HepG2 (cell line): Measurements from ENCODE around the gene TMEM233. TPM values are rescaled to one million over a fixed set of nuclear protein-coding genes. Genes with fewer than 3 reads are reported as not detected.
A peak's percentile ranks its signal among the peaks of the same experiment; 100 is the strongest.

Experiments
- ARNT ChIP-seq: fragments of 450-650 bp; IDR thresholded peaks from 2 replicates; pipeline ENCODE4 v1.6.1; 2017
- BATF2 ChIP-seq: sonication (generic); formaldehyde crosslinking; IDR thresholded peaks from 2 replicates; pipeline ENCODE4 v1.8.0; 2022; ENCODE audit warnings: mild to moderate bottlenecking, missing genetic modification reagents, moderate library complexity
- CTCF ChIP-seq: sonication (generic); formaldehyde crosslinking; IDR thresholded peaks from 2 replicates; pipeline ENCODE4 v1.5.0; 2020; ENCODE audit warnings: mild to moderate bottlenecking, missing genetic modification reagents, moderate library complexity
- ELF3 ChIP-seq: IDR thresholded peaks from 2 replicates; pipeline ENCODE4 v1.6.1; 2016; ENCODE audit warnings: missing genetic modification reagents, missing compliant biosample characterization
- EP300 ChIP-seq, 3 experiments: sonication (generic) in 1 of 3; formaldehyde crosslinking in 1 of 3; IDR thresholded peaks; 2 replicates each; pipeline versions ENCODE4 v1.5.1 to v1.6.1; 2011 to 2020; ENCODE audit warnings: low read depth in 2 of 3, low read length in 2 of 3, borderline replicate concordance in 1 of 3, improper control_type of control experiment in 1 of 3, mild to moderate bottlenecking in 1 of 3, missing genetic modification reagents in 1 of 3, moderate library complexity in 1 of 3
- GABPB1 ChIP-seq: IDR thresholded peaks from 2 replicates; pipeline ENCODE4 v1.6.1; 2016; ENCODE audit warnings: mild to moderate bottlenecking, missing genetic modification reagents, moderate library complexity, missing compliant biosample characterization
- GMEB2 ChIP-seq: IDR thresholded peaks from 2 replicates; pipeline ENCODE4 v1.6.1; 2016; ENCODE audit warnings: missing biosample characterization, missing genetic modification reagents, low read depth
- GRHL1 ChIP-seq: sonication (generic); formaldehyde crosslinking; conservative IDR thresholded peaks from 2 replicates; pipeline ENCODE4 v1.8.0; 2022; ENCODE audit warnings: missing genetic modification reagents
- HES4 ChIP-seq: sonication (generic); formaldehyde crosslinking; IDR thresholded peaks from 2 replicates; pipeline ENCODE4 v1.9.0; 2021; ENCODE audit warnings: mild to moderate bottlenecking, missing genetic modification reagents, borderline replicate concordance
- MBD4 ChIP-seq: IDR thresholded peaks from 2 replicates; pipeline ENCODE4 v1.6.1; 2012; ENCODE audit warnings: low read length, inconsistent platforms, borderline replicate concordance
- MED13 ChIP-seq: sonication (generic); formaldehyde crosslinking; IDR thresholded peaks from 2 replicates; pipeline ENCODE4 v1.5.0; 2020; ENCODE audit warnings: missing genetic modification reagents
- RAD21 ChIP-seq: fragments of 450-650 bp; formaldehyde crosslinking; IDR thresholded peaks from 2 replicates; pipeline ENCODE4 v1.5.0; 2020; ENCODE audit warnings: mild to moderate bottlenecking
- RBM39 ChIP-seq: fragments of 200-400 bp; formaldehyde crosslinking; IDR thresholded peaks from one replicate; pipeline ENCODE4 v1.6.1; 2018; ENCODE audit warnings: antibody characterized with exemption, mild to moderate bottlenecking, low read depth, low read length; ENCODE audit not compliant: poor library complexity, severe bottlenecking
- SP140L ChIP-seq: sonication (generic); formaldehyde crosslinking; IDR thresholded peaks from 2 replicates; pipeline ENCODE4 v1.4.0; 2020; ENCODE audit warnings: missing genetic modification reagents, borderline replicate concordance
- STAG1 ChIP-seq: sonication (generic); formaldehyde crosslinking; IDR thresholded peaks from 2 replicates; pipeline ENCODE4 v1.4.0; 2020; ENCODE audit warnings: missing genetic modification reagents
- XRCC5 ChIP-seq: fragments of 200-400 bp; formaldehyde crosslinking; optimal IDR thresholded peaks from 2 replicates; pipeline ENCODE3; 2017; ENCODE audit warnings: mild to moderate bottlenecking, low read length
- ZBTB38 ChIP-seq: sonication (generic); formaldehyde crosslinking; IDR thresholded peaks from 2 replicates; pipeline ENCODE4 v1.5.1; 2020; ENCODE audit warnings: mild to moderate bottlenecking, missing genetic modification reagents
- ZFAT ChIP-seq: sonication (generic); formaldehyde crosslinking; conservative IDR thresholded peaks from 2 replicates; pipeline ENCODE4 v1.8.1; 2023; ENCODE audit warnings: missing genetic modification reagents, inconsistent platforms
- ZNF282 ChIP-seq: fragments of 450-650 bp; IDR thresholded peaks from 2 replicates; pipeline ENCODE4 v1.6.1; 2018; ENCODE audit not compliant: partially characterized antibody
- ZNF354B ChIP-seq: sonication (generic); formaldehyde crosslinking; IDR thresholded peaks from 2 replicates; pipeline ENCODE4 v1.8.0; 2022; ENCODE audit warnings: mild to moderate bottlenecking, missing genetic modification reagents
- ZNF580 ChIP-seq: IDR thresholded peaks from 2 replicates; pipeline ENCODE4 v1.6.1; 2016; ENCODE audit warnings: low read depth, borderline replicate concordance
- ZNF691 ChIP-seq: sonication (generic); formaldehyde crosslinking; IDR thresholded peaks from 2 replicates; pipeline ENCODE4 v1.4.0; 2020; ENCODE audit warnings: missing genetic modification reagents, low read depth, mild to moderate bottlenecking, borderline replicate concordance
- ZNF7 ChIP-seq: IDR thresholded peaks from 2 replicates; pipeline ENCODE4 v1.6.1; 2016; ENCODE audit warnings: missing biosample characterization, missing genetic modification reagents
- polyA plus RNA-seq, 8 experiments: library from polyadenylated mRNA; depleted of rRNA in 3 of 8; stranded (reverse) in 7 of 8; unstranded in 1 of 8; fragments of >200 nt; fragmentation: Illumina TruSeq in 4 of 8; extraction: Trizol in 4 of 8; gene quantifications; 2 replicates each; pipeline versions ENCODE4 v1.2.1 to v1.2.3, GENCODE V29; 2011 to 2016; ENCODE audit warnings: low read depth in 4 of 8, missing spikeins in 1 of 8, mixed read lengths in 1 of 8; ENCODE audit not compliant: insufficient read depth in 1 of 8
- total RNA-seq, 5 experiments: library from RNA; depleted of rRNA; stranded (reverse); fragments of >200 nt; fragmentation: Illumina TruSeq; extraction: Trizol; gene quantifications; 2 replicates each; pipeline ENCODE4 v1.2.3, GENCODE V29; 2016; ENCODE audit warnings: low read depth in 1 of 5

TMEM233 gene
- total and polyA plus RNA-seq, 2 of the 13 experiments (the other 11 are each of a cell fraction or from before 2014, with no cell fraction given): 0.03 TPM; not detected in 1

GRCh38 chr12:119544765-119545625 lies 48.6 kb upstream of the TMEM233 start (continued):
- no peak for TF ChIP-seq GRHL1
- no peak for TF ChIP-seq ZNF7 (CRISPR knock-in tag)
- no peak for TF ChIP-seq MBD4
- no peak for TF ChIP-seq HES4 (CRISPR knock-in tag)
- TF ChIP-seq ZBTB38 (CRISPR knock-in tag): no peak
- TF ChIP-seq MED13 (CRISPR knock-in tag): no peak
- TF ChIP-seq ARNT: no peak
- TF ChIP-seq BATF2 (CRISPR knock-in tag): no peak
- no peak for TF ChIP-seq ELF3
- TF ChIP-seq ZNF282: no peak
- TF ChIP-seq SP140L (CRISPR knock-in tag): no peak
- peak; percentile 81 for TF ChIP-seq STAG1 (CRISPR knock-in tag)
- no peak for TF ChIP-seq ZNF691 (CRISPR knock-in tag)
- no peak for TF ChIP-seq GABPB1
- TF ChIP-seq ZFAT (CRISPR knock-in tag): no peak
- no peak for TF ChIP-seq EP300 (IDR thresholded peaks at IDR 0.05; ENCODE audit: low read depth in 2 of 2, low read length in 2 of 2)
- no peak for TF ChIP-seq EP300 (CRISPR knock-in tag; IDR thresholded peaks at IDR 0.05; ENCODE audit: borderline replicate concordance)
- TF ChIP-seq RAD21: peak; percentile 59; the same call in 1 of the 2 replicates
- no peak for TF ChIP-seq ZNF580 (CRISPR knock-in tag)
- TF ChIP-seq ZNF354B (CRISPR knock-in tag): no peak
- no peak for TF ChIP-seq GMEB2 (CRISPR knock-in tag)
- TF ChIP-seq CTCF (CRISPR knock-in tag): peak; percentile 82
- TF ChIP-seq RBM39: no peak
- peak; percentile 32 for TF ChIP-seq XRCC5
